Kidney (tissue), 14 donors: ENCODE data around the gene SEC14L6. TPM values are rescaled to one million over a fixed set of nuclear protein-coding genes. Genes with fewer than 3 reads are reported as not detected.
A peak's percentile ranks its signal among the peaks of the same experiment; 100 is the strongest.
"Not testable (repeated sequence)": the region's sequence is repeated elsewhere in the genome, so short reads cannot be mapped to it uniquely, and the experiment has no call there.

Experiments used
- DNase-seq, 5 donors: peaks; one replicate each; pipeline ENCODE4 v3.0.0-alpha.2; 2013 to 2020
- FAIRE-seq: peaks from 2 replicates; lab custom pipeline; 2012; peaks lifted over from hg19 to GRCh38; lab: Jason Lieb, UNC
- H3K27ac ChIP-seq, 2 donors: one replicate each; pipeline ENCODE4 v1.7.0; 2013; ENCODE audit warnings: low read depth in 2 of 2, low read length in 2 of 2, inconsistent platforms in 1 of 2
- H3K27me3 ChIP-seq: one replicate; pipeline ENCODE4 v1.7.1; 2013; ENCODE audit warnings: low read length, inconsistent platforms; ENCODE audit not compliant: control insufficient read depth, insufficient read depth
- H3K36me3 ChIP-seq, 3 donors: one replicate each; pipeline versions ENCODE4 v1.7.0 to v1.7.1; 2013; ENCODE audit warnings: low read length in 3 of 3, control low read depth in 1 of 3, inconsistent platforms in 1 of 3; ENCODE audit not compliant: insufficient read depth in 3 of 3, control insufficient read depth in 2 of 3
- H3K4me1 ChIP-seq, 3 donors: one replicate each; pipeline versions ENCODE4 v1.7.0 to v1.7.1; 2013; ENCODE audit warnings: low read length in 3 of 3, inconsistent platforms in 1 of 3, low read depth in 1 of 3; ENCODE audit not compliant: control insufficient read depth in 2 of 3, insufficient read depth in 2 of 3
- H3K4me3 ChIP-seq, 3 donors: one replicate each; pipeline versions ENCODE4 v1.7.0 to v1.8.1; 2013; ENCODE audit warnings: low read length in 3 of 3, control low read depth in 1 of 3, inconsistent platforms in 1 of 3
- H3K9ac ChIP-seq, 3 donors: one replicate each; pipeline versions ENCODE4 v1.7.0 to v1.7.1; 2013; ENCODE audit warnings: low read length in 3 of 3, control low read depth in 1 of 3, inconsistent platforms in 1 of 3
- H3K9me3 ChIP-seq, 3 donors: one replicate each; pipeline versions ENCODE4 v1.7.0 to v1.7.1; 2013; ENCODE audit warnings: low read length in 3 of 3, control low read depth in 1 of 3, inconsistent platforms in 1 of 3; ENCODE audit not compliant: control insufficient read depth in 2 of 3, insufficient read depth in 1 of 3
- CTCF ChIP-seq: IDR thresholded peaks from 3 replicates; pipeline ENCODE4 v1.5.1; 2012; ENCODE audit warnings: mild to moderate bottlenecking, moderate library complexity, borderline replicate concordance; ENCODE audit not compliant: insufficient read depth; ENCODE audit errors: extremely low read depth
- intact Hi-C: fragments of 100-400 bp; cut with DNase I; formaldehyde crosslinking; loops from one replicate; pipeline ENCODE4 v1.11.1; 2022
- polyA plus RNA-seq: library from polyadenylated mRNA; stranded (reverse); fragments of 350-450 nt; fragmentation: Illumina TruSeq; extraction: RNeasy Lipid Tissue Mini Kit (QIAGEN cat#74804); gene quantifications from one replicate; pipeline ENCODE4 v1.2.3, GENCODE V29; 2014; ENCODE audit warnings: low read depth, low replicate concordance; ENCODE audit not compliant: insufficient read depth
- total RNA-seq: library from RNA; stranded (reverse); fragmentation: NEBNext Ultra II Directional; extraction: Animal tissue kit (Norgen Biotek cat#: 25700); gene quantifications from one replicate; pipeline ENCODE4 v1.2.1, GENCODE V29; 2021
- donor health status: control.
- donor health status: control.
- donor health status: control.
- donor health status: control.
- donor health status: control.
- donor health status: DM: yes; HTN: yes; CAD: no.
- donor health status: Normal renal cell carcinoma (clear cell type).

The SEC14L6 gene
- total and polyA plus RNA-seq, 2 donors from 2014 or later = 13.9 to 16.5 TPM

DNA sequence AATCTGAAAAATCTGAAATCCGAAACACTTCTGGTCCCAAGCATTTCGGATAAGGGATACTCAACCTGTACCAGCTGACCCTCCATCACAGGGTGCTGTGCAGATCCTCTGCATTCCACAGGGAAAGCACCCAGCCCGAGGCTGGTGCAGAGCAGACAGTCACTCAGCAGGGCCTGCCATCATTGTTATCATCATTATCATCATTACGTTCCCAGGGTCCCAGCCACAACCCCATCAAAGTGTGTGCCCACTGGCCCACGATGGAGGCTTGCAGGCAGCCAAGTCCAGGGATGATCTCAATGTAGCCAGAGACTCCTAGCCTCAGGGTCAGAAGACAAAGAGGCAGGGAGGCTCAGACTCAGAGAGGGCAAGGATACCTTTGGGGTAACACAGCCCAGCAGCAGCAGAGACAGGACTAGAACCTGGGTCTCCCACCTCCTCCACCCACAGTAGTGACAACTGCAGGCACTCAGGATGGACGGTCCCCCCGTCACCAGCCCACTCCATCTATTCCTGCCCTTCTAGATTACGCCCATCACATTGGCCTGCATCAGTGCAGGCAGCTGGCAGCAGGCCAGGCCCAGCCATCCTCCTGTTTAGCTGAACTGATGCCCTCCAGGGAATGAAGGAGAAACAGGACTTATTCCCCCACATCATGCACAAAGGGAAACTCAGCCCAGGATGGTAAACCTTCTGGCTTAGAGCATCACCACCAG is 17.7 kb upstream of the SEC14L6 start:
- Histone ChIP-seq H3K4me1 (peaks cover 0 to 19% (median 13%) of the 10 kb centered on the region in 3 donors), H3K9ac (no peak overlapping the region), H3K36me3 (no peaks in the 10 kb centered on the region), H3K27ac (no peak overlapping the region), H3K9me3 (no peaks in the 10 kb centered on the region), H3K27me3 (no peaks in the 10 kb centered on the region), H3K4me3 (no peak overlapping the region)
- TF ChIP-seq CTCF = no peak
- no peak for DNase-seq
- intact Hi-C loops = no loop called here
- FAIRE-seq = no peak

DNA sequence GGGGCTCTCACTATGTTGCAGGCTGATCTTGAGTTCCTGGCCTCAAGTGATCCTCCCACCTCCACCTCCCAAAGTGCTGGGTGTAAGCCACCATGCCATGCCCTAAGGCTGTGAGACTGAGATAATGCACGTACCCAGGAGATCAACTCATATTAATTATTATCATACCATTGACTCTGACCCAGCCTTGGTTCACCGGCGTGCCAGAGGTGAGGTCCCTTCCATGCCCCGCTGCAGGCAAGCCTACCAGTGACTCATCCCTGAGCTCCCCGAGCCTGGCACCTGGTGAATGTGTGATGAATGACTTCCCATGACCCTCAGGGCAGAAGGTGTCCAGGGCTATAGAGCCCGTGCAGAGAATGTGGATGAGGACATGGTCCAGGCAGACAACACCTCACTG is 15.8 kb upstream of the SEC14L6 start:
- no peak for FAIRE-seq
- no peak for TF ChIP-seq CTCF

DNA sequence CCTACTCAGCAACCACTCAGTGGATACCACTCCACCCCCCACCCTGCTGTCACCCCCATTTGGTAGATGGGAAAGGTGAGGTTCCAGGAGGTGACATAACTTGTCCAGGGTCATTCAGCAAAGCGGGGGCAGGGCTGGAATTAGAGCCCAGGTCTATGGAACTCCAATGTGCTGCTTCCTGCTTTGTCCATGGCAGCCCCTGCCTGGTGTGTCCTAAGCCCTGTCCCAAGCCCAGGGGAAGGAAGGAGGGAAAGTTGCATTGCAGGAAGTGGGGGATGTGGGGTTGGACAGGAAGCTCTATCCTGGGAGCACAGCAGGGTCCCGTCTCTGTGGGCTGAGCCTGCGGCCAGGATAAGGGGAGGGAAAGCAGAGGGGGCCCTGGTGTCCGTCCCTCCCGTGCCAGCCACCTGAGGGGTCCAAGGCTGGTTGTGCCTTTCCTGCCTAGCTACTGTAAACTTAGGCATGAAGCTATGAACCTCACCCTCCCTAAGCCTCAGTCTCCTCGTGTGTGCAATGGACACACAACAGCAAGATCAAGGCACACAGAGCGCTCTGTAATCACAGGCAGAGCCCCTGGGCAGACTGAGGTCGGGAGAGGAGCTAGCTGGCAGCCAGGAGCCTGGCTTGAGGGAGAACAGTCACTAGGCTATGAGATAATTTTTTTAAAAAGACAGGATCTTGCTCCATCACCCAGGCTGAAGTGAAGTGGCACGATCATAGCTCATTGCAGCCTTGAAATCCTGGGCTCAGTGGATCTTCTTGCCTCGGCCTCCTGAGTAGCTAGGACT is 15.1 kb upstream of the SEC14L6 start:
- DNase-seq = no peak
- no peak overlapping the region for H3K27ac ChIP-seq
- H3K36me3 ChIP-seq = no peaks in the 10 kb centered on the region
- no peak overlapping the region for H3K4me3 ChIP-seq
- no peak overlapping the region for H3K9ac ChIP-seq
- intact Hi-C loops = no loop called here
- H3K27me3 ChIP-seq = no peaks in the 10 kb centered on the region
- H3K4me1 ChIP-seq = peaks cover 0 to 19% (median 13%) of the 10 kb centered on the region in 3 donors
- no peaks in the 10 kb centered on the region for H3K9me3 ChIP-seq
- no peak for FAIRE-seq
- no peak for TF ChIP-seq CTCF

More for the DNA sequence above, 15.8 kb upstream of the SEC14L6 start:
- no peaks in the 10 kb centered on the region for H3K36me3 ChIP-seq
- intact Hi-C loops = no loop called here
- peaks cover 0 to 19% (median 13%) of the 10 kb centered on the region in 3 donors for H3K4me1 ChIP-seq
- no peak overlapping the region for H3K27ac ChIP-seq
- no peak for DNase-seq
- no peaks in the 10 kb centered on the region for H3K9me3 ChIP-seq
- no peak overlapping the region for H3K4me3 ChIP-seq
- no peaks in the 10 kb centered on the region for H3K27me3 ChIP-seq
- no peak overlapping the region for H3K9ac ChIP-seq

GRCh38 chr22:30560643-30561202 is 14.2 kb upstream of the SEC14L6 start:
- H3K27ac ChIP-seq = peak overlapping the region; percentile 60 to 65
- DNase-seq, H3K9ac ChIP-seq, H3K36me3 ChIP-seq, H3K9me3 ChIP-seq, intact Hi-C loops, FAIRE-seq, H3K4me3 ChIP-seq, H3K27me3 ChIP-seq: not testable (repeated sequence)
- peaks cover 0 to 17% (median 13%) of the 10 kb centered on the region in 3 donors for H3K4me1 ChIP-seq
